Ecto neural progenitor cell (in vitro differentiated cells): Measurements from ENCODE around the gene CBX6.

ENCODE experiments used
- DNase-seq: peaks from one replicate; pipeline ENCODE4 v3.0.0-alpha.2; 2018; ENCODE audit warnings: low spot score

The CBX6 gene

GRCh38 chr22:38840129-38840528 is 31.9 kb downstream of the CBX6 start:
- DNase-seq: no peak

- DNase-seq: no peak
Measured at GRCh38 chr22:38839686-38840085, 32.3 kb downstream of the CBX6 start.

- no peak for DNase-seq
Measured at GRCh38 chr22:38837414-38837928, 34.5 kb downstream of the CBX6 start.

GRCh38 chr22:38835888-38836301 is 36.1 kb downstream of the CBX6 start:
- DNase-seq: no peak

GRCh38 chr22:38834991-38835390 is 37.0 kb downstream of the CBX6 start:
- DNase-seq: no peak

GRCh38 chr22:38834215-38834953 is 37.6 kb downstream of the CBX6 start:
- no peak for DNase-seq

GRCh38 chr22:38833061-38833460 is 39.0 kb downstream of the CBX6 start:
- no peak for DNase-seq

- DNase-seq: no peak
Measured at GRCh38 chr22:38832005-38832978, 39.7 kb downstream of the CBX6 start.

- DNase-seq: no peak
Measured at GRCh38 chr22:38831166-38831945, 40.7 kb downstream of the CBX6 start.

- DNase-seq: no peak
Measured at GRCh38 chr22:38830845-38831108, 41.2 kb downstream of the CBX6 start.

GRCh38 chr22:38830026-38830844 is 41.8 kb downstream of the CBX6 start:
- DNase-seq: no peak

GRCh38 chr22:38829485-38829884 is 42.5 kb downstream of the CBX6 start:
- no peak for DNase-seq

- DNase-seq: no peak
Measured at GRCh38 chr22:38828616-38829205, 43.3 kb downstream of the CBX6 start.

GRCh38 chr22:38828191-38828590 is 43.8 kb downstream of the CBX6 start:
- DNase-seq: no peak

- DNase-seq: no peak
Measured at GRCh38 chr22:38827510-38827909, 44.5 kb downstream of the CBX6 start.

- DNase-seq: no peak
Measured at GRCh38 chr22:38826801-38827200, 45.2 kb downstream of the CBX6 start.

GRCh38 chr22:38826386-38826785 is 45.6 kb downstream of the CBX6 start:
- DNase-seq: no peak

- peak; percentile 89 for DNase-seq
Measured at GRCh38 chr22:38824585-38824984, 47.4 kb downstream of the CBX6 start.

- no peak for DNase-seq
Measured at GRCh38 chr22:38823637-38824036, 48.4 kb downstream of the CBX6 start.

GRCh38 chr22:38823076-38823475 is 48.9 kb downstream of the CBX6 start:
- DNase-seq: no peak

GRCh38 chr22:38820020-38820419 is 52.0 kb downstream of the CBX6 start:
- no peak for DNase-seq
